Kidney glomerular epithelial cell (primary cell): ENCODE data around the gene PTTG1IP.
"Not testable (repeated sequence)": the region's sequence is repeated elsewhere in the genome, so short reads cannot be mapped to it uniquely, and the experiment has no call there.

Experiments used
- DNase-seq: peaks from one replicate; lab custom pipeline; 2025; lab: John Stamatoyannopoulos, UW

Gene PTTG1IP

DNA sequence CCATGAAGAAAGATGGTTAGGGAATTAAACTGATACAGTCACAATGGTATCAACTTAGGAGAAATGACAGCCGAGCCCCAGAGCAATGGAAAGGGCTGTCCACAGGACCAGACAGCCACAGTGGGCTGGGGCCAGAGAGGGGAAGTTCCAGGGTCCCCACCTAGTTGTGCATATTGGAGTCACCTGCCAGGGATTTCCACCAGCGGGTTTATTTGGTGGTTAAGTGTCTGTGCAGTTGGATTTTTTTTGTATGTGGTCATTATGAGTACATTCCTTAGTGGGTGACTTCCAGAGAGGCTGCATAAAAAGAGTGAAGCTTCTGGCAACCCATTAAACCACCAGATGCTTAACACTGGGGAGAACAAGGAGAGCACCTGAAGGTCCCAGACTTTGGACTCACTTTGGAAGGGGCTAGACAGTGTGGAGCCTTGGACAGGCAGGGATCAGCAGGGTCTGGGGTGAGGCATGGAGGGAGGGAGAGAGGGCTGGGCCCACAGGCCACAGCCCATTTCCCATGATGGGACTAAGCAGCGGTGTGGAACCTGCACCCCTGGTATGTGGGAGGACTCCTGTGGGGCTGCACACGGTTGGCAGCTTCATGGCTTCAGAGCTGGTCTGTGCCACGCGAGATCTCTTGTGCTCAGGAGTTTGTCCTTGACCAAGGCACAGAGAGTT, 7.8 kb upstream of the PTTG1IP start:
- DNase-seq = peak; percentile 74

DNA sequence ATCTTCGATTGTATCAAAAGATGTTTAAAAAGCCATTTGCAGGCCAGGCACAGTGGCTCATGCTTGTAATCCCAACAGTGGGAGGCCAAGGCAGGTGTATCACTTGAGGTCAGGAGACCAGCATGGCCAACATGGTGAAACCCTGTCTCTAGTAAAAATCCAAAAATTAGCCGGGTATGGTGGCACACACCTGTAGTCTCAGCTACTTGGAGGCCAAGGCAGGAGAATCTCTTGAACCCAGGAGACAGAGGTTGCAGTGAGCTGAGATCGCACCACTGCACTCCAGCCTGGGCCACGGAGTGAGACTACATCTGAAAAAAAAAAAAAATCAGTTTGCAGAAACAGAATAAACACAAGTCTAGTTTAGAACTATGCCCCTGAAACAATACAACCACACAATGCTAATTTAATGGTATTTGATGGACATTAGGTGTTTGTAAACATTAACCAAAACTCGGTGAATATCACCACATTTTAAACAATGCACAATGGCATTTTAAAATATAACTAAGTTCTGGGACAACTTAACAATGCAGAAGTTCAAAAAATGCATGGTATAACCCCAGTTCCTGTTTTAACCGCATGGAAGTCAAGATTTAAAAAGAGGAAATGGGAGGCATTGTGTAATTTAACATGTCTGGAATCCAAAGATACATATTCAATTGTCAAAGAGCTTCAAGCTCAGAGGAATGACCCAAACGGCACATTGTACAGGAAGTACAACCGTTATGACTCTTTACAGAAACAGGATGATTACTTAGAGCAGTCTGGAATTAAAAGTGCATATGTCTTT, 7.1 kb upstream of the PTTG1IP start:
- no peak for DNase-seq

DNA sequence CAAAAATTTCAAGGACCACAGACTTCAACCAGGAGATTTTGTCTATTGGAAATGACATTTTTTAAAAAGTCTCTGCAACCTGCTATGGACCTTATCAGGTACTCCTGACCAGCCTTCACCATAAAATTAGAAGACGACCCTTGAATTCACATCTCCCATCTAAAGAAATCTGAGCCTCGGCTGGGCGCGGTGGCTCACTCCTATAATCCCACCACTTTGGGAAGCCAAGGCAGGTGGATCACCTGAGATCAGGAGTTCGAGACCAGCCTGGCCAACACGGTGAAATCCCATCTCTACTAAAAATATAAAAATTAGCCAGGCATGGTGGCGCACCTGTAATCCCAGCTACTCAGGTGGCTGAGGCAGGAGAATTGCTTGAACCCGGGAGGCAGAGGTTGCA, 5.7 kb upstream of the PTTG1IP start:
- DNase-seq = not testable (repeated sequence)

DNA sequence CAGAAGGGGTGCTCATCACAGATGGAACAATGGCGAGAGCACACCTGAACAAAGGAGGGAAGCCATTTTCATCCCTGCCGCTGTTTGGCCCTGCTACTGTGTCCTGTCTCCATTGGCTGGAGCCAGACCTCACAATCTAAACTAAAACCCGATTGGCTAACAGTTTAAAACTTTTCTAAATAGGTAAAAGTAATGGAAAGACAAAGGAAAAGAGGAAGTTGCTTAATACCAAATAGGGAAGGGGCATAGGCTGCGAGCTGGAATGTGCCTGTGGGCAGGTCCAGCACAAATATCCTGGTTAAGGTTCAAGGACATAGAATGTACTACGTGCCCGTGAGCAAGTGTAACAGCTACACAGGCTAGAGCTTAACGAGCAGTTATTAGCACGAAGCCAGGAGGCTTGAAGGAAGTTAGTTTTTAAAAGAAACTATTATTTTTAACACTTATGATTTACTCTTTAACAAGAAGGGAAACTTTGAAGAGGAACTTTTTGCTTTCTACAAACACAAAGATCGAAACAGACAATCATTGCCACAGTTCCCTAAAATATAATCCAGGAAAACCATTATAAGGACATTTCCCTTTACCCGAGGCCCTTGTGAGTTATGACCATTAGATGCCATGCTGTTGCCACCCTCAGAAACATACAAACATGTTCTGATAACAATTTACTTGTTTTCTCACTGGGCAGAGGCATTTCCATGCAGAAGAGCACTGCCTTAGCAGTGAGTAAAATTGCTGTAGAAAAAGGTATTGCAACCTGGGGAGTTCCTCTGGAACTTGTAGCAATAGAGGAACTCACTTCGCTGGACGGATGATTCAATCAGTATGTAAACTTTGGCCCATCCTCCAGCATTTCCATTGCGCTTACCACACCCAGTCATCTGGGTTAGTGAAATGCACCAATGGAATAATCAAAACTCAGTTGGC, 4.8 kb upstream of the PTTG1IP start:
- no peak for DNase-seq

DNA sequence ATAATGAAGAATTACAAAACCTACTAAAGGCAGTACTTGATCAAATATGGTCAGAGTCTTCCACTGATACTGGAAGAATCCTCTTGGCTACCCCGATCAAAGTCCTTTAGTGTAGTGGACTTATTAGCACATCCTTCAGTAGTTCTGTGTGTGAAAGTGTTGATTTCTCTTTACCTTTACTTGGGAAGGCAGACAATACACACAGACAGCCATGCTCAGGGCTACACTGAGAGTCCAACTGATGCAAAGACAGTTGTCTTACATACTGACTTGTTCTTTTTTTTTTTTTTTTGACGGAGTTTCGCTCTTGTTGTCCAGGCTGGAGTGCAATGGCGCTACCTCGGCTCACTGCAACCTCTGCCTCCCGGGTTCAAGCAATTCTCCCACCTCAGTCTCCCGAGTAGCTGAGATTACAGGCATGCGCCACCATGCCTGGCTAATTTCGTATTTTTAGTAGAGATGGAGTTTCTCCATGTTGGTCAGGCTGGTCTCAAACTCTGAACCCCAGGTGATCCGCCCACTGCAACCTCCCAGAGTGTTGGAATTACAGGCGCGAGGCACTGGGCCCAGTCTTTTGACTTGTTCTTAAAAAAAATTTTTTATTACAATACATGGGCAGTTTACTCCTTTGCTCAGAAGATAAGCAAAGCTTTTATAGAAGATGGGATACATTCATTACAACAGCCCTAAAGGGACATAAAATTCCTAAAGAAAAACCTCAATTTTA, 3.5 kb upstream of the PTTG1IP start:
- no peak for DNase-seq

DNA sequence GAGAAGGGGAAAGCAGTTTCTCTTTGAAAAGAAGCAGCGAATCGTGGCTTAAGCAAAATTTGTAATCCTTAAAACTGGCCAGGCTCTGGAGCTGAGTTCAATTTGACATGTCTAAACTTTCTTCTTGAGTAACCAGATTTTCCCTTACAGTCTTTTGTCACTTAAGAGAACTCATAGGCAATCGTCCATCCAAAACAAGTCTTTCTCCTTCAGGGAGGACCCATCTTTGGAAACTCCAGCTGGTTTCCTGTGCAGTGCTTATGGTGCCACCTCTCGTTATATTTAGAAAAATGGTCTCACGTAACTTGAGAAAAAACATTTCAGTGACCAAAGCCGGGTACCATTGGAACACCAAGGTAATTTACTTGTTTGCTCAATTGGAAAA, 1.8 kb upstream of the PTTG1IP start:
- no peak for DNase-seq

DNA sequence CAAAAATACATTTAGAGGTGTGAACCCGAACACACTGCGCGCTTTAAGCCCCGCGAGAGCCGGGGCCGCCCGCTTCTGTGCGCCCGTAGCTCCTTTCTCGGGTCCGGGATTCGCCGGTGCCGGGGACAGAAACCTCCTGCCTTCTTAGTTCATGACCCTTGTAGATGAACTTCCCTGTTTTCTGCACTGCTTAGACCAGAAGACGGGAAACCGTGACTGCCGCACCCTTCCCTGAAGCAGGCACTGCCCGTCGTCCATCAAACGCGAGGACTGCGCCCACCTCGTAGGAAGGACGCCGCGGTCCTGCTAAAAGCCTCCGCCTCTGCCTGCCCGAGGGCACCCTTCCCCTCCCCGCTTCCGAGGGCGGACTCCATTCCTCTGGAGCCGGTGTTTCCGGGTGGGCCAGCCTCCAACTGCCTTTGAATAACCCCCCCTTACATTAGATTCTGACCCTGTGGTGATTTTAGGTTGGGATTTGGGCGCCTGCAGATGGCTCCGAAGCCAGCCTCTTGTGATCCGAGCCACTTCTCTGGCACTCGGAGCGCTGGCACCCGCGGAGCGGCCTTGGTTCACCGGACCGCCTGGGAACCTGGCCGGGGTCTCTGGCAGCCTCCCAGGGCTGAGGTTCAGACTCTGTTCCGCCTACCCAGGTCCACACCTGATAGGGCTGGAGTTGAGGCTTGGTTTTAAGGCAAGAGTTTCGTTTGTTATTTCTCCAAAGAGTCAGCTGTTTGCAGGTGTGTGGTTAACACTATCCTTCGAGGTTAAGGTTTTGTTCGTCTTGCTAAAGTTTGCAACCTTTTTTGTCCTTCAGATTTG, 1.2 kb upstream of the PTTG1IP start:
- no peak for DNase-seq

DNA sequence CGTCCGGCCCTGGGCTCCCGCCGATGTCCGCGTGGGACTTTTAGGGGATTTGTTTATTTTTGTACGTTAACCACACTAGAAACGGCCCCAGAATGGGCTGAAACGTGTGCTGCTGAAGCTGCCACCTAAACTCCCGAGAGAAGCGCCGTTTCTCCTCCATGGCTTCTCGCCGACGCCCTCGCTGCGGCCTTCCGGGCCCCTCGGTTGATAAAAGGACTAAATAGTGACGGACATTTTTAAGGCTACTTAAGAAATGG, 678 bp upstream of the PTTG1IP start:
- DNase-seq = no peak

DNA sequence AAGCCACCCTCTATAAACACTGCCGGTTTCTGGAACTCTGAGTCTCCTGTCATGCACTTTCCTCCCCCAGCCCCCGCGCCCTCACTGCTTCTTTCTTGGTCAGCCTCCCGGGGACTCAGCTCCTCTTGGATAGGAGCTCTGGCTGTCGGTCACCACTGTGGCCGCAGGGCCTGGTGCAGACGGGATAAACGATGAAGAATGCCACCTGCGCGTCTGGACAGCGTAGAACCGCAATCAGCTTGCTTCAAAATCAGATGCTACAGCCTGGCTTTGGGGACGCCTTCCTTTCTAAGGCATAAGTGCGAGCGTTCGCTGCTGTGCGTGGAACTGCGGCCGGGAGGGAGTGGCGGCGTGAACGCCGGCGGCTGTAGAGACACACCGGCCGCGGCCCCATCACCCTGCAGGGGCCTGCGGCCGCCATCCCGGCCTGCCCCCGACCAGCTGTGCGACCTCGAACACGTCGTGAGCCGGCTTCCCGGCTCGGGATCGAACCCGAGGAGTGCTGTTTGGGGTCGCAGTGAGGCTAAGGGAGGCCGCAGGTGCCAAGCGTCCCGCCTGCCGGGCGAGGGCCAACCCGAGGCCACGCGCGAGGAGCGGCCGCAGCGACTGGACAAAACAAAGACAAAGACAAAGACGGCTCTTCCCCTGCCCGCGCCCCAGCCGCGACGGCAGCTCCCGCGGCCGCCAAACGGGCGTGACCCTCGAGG, 688 bp downstream of the PTTG1IP start:
- DNase-seq = peak; percentile 26

DNA sequence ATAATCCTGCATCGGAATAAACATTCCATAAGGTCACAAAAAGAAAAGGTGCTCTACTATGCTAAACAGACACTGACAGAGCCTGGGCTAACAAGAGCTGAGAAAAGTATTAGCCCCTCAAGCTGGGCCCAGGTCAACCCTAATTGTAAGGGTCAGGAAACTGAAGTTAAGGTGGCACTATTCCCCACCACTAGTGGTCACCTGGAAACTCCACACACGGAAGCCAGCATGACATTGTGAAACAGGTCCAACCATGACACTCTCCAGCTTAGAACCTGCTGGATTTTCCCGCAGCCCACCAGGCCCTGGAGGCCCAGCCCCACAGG, 1.2 kb downstream of the PTTG1IP start:
- no peak for DNase-seq

DNA sequence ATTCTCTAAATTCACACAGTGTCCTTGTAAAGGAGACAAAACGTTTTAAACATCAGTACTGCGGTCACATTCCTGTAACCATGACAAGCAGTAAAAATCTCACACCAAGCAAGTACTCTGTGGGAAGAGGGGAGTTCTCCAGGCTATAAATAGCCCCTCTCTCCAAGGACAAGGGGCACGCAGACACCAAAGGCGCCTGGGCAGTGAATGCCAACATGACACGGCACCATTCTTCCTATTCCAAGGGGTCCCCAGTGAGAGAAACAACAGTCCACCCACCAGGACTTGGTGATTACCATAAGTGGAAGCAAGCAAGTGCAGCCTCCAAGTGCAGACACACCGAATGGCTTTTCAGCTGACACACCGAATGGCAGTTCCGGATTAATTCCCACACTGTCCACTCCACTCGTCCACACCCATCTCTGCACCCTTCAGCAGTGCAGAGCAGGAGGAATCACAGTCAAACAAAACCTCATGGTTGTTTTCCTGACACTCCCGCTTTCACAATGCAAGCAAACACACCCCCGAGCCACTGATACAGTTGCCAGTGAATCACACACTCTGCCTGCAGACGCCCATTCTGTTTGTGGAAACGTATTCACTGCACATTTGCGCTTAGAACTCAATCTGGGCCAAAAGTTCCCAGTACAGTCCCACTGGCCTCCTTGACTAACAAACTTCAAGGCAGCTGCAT, 1.8 kb downstream of the PTTG1IP start:
- peak; percentile 28 for DNase-seq

DNA sequence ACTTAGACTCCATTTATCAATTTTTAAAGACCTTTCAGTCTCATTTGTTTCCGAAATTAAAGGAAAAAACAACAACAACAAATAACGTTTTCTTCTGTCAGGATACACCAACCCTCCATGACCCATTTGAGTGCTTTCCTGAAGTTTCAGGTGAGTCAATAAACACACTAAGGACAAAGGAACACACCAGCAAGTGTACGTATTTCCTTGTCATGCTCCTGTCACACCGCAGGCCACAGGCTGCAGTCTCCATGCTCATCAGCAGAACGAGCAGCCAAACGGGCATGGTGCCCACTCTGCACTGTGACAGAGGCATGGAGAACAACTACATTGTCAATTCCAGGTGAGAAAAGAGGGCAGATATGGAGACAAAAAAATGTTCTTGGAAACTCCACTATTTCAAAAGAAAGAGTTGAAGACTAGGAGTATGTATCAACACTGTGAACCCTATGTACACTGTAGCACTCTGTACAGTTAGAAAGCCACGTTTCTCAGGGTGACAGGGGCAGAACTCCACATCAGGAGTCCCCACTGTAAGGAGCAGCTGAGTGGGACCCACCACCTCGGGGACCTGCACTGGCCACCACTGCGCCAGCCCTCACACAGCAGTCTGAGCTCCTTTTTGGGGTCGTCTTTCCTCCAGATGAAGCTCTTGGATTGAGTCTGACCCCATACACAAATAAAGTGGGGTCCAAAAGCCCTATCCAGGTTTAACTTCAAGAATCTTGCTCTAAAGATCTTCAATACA, 2.6 kb downstream of the PTTG1IP start:
- no peak for DNase-seq

DNA sequence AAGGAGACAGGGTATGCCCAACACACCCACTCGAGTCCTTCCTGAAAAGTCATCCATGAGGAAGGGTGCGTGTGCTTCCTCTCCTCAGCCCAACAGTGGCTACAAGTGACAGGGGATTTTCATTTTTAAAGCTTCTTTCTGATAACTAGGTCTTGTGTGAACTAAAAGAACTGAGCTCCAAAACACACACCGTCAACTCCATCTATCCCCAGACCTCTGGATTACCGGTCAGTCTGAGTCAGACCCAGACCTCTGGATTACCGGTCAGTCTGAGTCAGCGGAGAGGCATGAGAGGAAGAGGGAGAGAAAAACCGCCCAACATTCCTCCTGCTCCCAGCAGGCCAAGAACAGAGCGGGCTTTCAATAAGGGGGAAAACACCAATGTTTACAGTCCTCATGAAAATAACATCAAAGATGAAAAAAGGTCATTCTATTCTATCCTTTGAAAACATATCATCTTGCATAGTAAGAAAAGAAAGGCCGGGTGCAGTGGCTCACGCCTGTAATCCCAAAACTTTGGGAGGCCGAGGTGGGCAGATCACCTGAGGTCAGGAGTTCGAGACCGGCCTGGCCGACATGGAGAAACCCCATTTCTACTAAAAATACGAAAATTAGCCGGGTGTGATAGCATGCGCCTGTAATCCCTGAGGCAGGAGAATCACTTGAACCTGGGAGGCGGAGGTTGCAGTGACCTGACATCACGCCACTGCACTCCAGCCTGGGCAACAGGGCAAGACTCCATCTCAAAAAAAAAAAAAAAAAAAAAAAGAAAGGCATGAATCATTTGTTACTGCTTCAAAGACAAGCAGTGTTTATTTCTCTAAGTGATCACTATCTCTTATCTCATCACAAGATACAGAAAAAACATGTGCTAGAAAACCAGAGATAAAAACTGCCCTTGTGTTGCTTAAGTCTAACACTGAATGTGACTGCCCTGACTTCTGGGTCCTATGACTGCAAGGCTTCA, 3.4 kb downstream of the PTTG1IP start:
- peak; percentile 98 for DNase-seq

DNA sequence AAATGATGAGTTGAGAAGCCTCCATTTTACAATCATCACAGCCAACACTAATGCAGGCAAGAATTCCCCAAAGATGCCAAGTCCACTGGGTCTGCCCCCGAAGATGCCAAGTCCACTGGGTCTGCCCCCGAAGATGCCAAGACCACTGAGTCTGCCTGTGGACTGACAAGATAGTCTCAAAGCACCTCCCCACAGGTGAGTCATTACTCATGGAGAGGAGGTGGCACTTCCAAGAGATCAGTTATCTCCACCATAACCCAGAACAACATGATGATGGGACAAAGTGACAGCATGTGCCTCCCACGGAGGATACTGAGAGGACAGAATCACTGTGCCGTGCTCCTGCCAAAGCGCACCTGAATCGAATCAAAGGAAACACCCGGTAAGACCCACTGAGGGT, 4.8 kb downstream of the PTTG1IP start:
- DNase-seq = no peak

DNA sequence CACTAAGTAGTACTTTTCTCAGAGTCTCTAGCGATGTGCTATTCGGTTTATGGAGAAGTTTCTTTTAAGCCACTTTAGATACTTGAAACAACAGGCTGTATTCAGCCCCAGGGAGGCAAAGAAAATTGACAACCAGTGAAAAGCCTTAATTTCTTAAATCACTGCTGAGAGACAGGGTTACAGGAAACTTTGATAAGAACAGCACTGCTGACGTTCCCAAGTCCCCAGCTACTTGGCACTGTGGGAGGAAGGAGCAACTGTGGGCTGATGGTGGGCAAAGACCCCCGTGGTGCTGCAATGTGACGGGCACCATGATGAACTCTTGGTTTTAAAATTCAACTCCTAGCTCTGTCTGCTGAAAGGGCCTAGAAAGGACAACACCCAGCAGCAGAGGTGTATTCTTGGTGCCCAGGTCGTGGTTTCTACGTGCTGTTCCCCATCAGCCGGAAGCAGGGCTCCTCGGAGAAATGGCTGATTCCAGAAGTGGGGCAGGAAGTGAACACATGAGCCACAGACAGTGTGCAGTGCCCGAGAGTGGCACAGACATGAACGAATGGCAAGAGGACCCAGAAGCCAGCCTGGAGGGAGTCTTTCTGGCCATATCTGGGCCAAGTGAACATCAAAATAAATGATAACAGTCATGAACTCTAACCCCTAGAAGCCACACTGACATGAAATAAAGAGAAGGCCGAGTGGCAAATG, 5.3 kb downstream of the PTTG1IP start:
- no peak for DNase-seq

DNA sequence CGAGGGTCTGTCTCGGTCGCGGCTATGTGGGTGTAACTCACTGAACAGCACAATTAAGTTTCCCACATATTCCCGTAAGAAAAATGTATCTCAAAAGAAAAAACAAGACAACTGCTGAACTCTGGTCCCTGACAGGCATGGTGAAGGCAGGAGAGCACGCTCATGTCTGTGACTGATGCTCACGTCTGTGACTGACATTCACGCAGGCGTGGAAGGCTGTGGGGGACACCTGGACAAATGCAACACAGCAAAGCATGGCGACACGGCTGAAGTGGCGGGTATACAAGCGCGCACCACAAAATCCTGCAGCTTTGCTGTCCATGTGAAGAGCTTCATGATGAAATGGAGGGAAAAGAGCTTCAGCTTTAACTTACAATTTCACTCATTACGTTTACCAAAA, 6.0 kb downstream of the PTTG1IP start:
- no peak for DNase-seq

DNA sequence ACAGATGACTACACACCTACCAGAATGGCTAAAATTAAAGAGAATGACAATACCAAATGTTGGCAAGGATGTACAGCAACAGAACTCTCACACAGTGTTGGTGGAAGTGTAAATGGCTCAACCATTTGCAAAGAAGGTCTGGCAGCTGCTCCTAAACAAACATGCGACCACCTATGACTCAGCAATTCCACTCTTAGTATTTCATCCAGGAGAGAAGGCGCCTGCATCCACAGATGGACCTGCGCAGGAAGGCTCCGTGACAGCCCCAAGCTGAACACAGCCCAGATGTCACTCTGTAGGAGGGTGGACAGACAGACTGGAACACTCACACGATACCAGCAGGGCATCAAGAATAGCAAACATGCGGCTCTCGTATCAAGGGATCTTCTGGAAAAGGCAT, 6.7 kb downstream of the PTTG1IP start:
- DNase-seq = no peak
